ENCODE data around the gene MS4A10.

Gene MS4A10

GRCh38 chr11:60845338-60845737 lies 60.2 kb downstream of the MS4A10 start:
- peaks cover 36% of the 10 kb centered on the region for H3K36me3 ChIP-seq
- TF ChIP-seq Cebpa-rat (IDR thresholded peaks at IDR 0.05), result no peak
- peak overlapping the region; percentile 88; the same call in 1 of the 2 replicates for H3K27ac ChIP-seq
- peak overlapping the region; percentile 97 for H3K4me2 ChIP-seq
- no peaks in the 10 kb centered on the region for H3K9me3 ChIP-seq
- H3K9ac ChIP-seq, result peak overlapping the region; percentile 92
- H3K4me3 ChIP-seq, result peak overlapping the region; percentile 88
- peaks cover 74% of the 10 kb centered on the region for H3K4me1 ChIP-seq
- no peaks in the 10 kb centered on the region for H3K27me3 ChIP-seq
- peaks cover 68% of the 10 kb centered on the region for H4K20me1 ChIP-seq

DNA sequence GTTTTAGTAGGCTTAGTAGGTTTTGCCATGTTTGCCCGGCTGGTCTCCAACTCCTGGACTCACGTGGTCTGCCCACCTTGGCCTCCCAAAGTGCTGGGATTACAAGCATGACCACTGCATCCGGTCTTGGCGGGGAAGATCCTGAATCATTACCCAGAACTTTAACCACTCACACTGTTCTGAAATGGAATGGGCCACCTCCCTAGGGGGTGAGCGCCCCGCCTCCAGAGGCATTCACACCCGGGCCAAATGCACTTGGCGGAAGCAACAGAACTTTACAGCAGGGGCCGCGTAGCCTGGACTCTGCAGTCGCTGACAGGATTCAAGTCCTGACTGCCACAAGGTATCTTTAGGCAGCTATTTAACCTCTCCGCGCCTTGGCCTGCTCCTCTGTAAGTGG lies 62.1 kb downstream of the MS4A10 start:
- H4K20me1 ChIP-seq, result peaks cover 68% of the 10 kb centered on the region
- peak overlapping the region; percentile 79 for H3K27ac ChIP-seq
- H3K36me3 ChIP-seq, result peaks cover 56% of the 10 kb centered on the region
- H3K27me3 ChIP-seq, result no peaks in the 10 kb centered on the region
- no peak overlapping the region for H3K9ac ChIP-seq
- peaks cover 65% of the 10 kb centered on the region for H3K4me1 ChIP-seq
- H3K4me2 ChIP-seq, result peak overlapping the region; percentile 80
- no peak overlapping the region for H3K4me3 ChIP-seq
- peaks cover 2% of the 10 kb centered on the region; the same call in 1 of the 2 replicates for H3K9me3 ChIP-seq
- TF ChIP-seq Cebpa-rat (IDR thresholded peaks at IDR 0.05), result no peak

- Histone ChIP-seq H3K4me1 (peaks cover 66% of the 10 kb centered on the region), H3K9me3 (peaks cover 8% of the 10 kb centered on the region; the same call in 1 of the 2 replicates), H3K4me2 (peak overlapping the region; percentile 80), H3K36me3 (peaks cover 62% of the 10 kb centered on the region), H3K4me3 (peak overlapping the region; percentile 12; the same call in 1 of the 2 replicates), H3K27ac (peak overlapping the region; percentile 79), H3K9ac (peak overlapping the region; percentile 73), H4K20me1 (peaks cover 68% of the 10 kb centered on the region), H3K27me3 (no peaks in the 10 kb centered on the region)
- no peak for TF ChIP-seq Cebpa-rat (IDR thresholded peaks at IDR 0.05)
Measured at GRCh38 chr11:60847896-60848295, 62.8 kb downstream of the MS4A10 start.

- H4K20me1 ChIP-seq, result peaks cover 59% of the 10 kb centered on the region
- peak overlapping the region; percentile 12; the same call in 1 of the 2 replicates for H3K4me3 ChIP-seq
- TF ChIP-seq Cebpa-rat (IDR thresholded peaks at IDR 0.05), result no peak
- H3K4me2 ChIP-seq, result peak overlapping the region; percentile 80
- H3K9me3 ChIP-seq, result peaks cover 10% of the 10 kb centered on the region; the same call in 1 of the 2 replicates
- peaks cover 69% of the 10 kb centered on the region for H3K36me3 ChIP-seq
- H3K9ac ChIP-seq, result peak overlapping the region; percentile 73
- H3K4me1 ChIP-seq, result peaks cover 69% of the 10 kb centered on the region
- H3K27ac ChIP-seq, result peak overlapping the region; percentile 79
- H3K27me3 ChIP-seq, result no peaks in the 10 kb centered on the region
Measured at GRCh38 chr11:60848714-60849151, 63.6 kb downstream of the MS4A10 start.

DNA sequence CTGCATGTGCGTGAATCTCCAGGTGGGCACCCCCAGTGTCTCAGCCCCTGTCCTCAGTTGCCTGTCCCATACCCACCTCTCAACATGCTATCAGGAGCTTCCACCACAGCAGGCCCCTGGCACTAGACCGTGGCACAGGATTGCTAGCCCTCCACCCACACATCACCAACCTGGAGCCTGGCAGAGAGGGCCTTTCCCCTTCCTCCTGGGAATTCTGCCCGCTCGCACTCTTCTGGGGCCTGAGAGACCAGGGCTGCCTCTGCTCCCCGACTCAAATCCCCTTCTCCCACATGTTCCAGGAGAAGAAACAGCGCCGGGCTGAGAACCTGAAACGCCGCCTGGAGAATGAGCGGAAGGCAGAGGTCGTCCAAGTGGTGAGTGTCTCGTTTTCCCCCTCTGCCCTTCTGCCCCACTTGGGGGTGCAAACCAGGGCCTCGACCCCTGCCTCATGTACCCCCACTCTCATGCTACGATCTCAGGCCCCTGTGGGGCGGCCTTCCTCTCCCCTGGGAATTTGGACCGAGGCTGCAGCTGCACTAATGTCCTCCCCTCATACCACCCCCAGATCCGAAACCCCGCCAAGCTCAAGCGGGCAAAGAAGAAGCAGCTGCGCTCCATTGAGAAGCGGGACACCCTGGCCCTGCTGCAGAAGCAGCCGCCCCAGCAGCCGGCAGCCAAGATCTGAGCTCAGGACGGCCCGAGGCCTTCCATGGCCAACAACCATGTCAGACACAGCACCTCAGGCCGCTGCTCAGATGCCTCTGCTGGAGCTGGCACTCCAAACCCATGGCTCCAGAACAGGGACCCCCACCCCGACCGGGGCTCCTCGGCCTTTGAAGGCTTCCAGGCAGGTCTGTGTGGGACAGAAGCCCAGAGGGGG lies 64.7 kb downstream of the MS4A10 start:
- Histone ChIP-seq H3K36me3 (peaks cover 69% of the 10 kb centered on the region), H3K4me1 (peaks cover 69% of the 10 kb centered on the region), H3K27ac (0 out of 2 replicates have a peak overlapping the region, but pooled peaks have one; percentile 22), H4K20me1 (peaks cover 48% of the 10 kb centered on the region), H3K27me3 (no peaks in the 10 kb centered on the region), H3K9me3 (peaks cover 10% of the 10 kb centered on the region; the same call in 1 of the 2 replicates), H3K4me2 (peak overlapping the region; percentile 80), H3K4me3 (no peak overlapping the region), H3K9ac (no peak overlapping the region)
- TF ChIP-seq Cebpa-rat (IDR thresholded peaks at IDR 0.05), result no peak
